GM12878 (cell line): ENCODE data around the gene TRPV3. TPM values are rescaled to one million over a fixed set of nuclear protein-coding genes. Genes with fewer than 3 reads are reported as not detected.

Experiments used
- ATAC-seq: fragments of 200-7000 bp; cut with Tn5 transposase; 3 replicates; pipeline ENCODE4 v1.9.1; 2020; ENCODE audit warnings: mild to moderate bottlenecking, moderate library complexity
- BruUV-seq: library from RNA; stranded (reverse); fragments of 400-500 nt; replicated peaks from 2 replicates; lab custom pipeline; 2021; lab: Mats Ljungman, UMichigan
- CTCF ChIA-PET: fragments of 300-600 bp; sonication (Branson Sonifier 250); formaldehyde crosslinking; extraction: SDS; loops from one replicate; lab custom pipeline; 2021; ENCODE audit warnings: inconsistent platforms; lab: Yijun Ruan, JAX
- POLR2A ChIA-PET: fragments of 350-600 bp; formaldehyde crosslinking; extraction: SDS; loops from one replicate; lab custom pipeline; 2021; ENCODE audit warnings: inconsistent platforms; lab: Charles Lee
- RAD21 ChIA-PET: fragments of 300-600 bp; sonication (Branson Sonifier 250); formaldehyde crosslinking; loops from one replicate; lab custom pipeline; 2023; ENCODE audit warnings: antibody characterized with exemption; ENCODE audit not compliant: unreplicated experiment; lab: Charles Lee
- SMC1A ChIA-PET: fragments of 300-600 bp; sonication (Branson Sonifier 250); formaldehyde crosslinking; loops from one replicate; lab custom pipeline; 2023; ENCODE audit not compliant: unreplicated experiment, uncharacterized antibody; lab: Charles Lee
- DNase-seq: peaks from one replicate; pipeline ENCODE4 v3.0.0-alpha.2; 2011; ENCODE audit warnings: low read depth, low spot score
- FAIRE-seq: peaks from 3 replicates; lab custom pipeline; 2011; peaks lifted over from hg19 to GRCh38; lab: Jason Lieb, UNC
- H2AFZ ChIP-seq: 2 replicates; pipeline ENCODE4 v1.6.0; 2011; ENCODE audit warnings: low read depth, low read length, control low read depth; ENCODE audit not compliant: control insufficient read depth
- H3K27ac ChIP-seq: 2 replicates; pipeline ENCODE4 v1.5.1; 2011; ENCODE audit warnings: control low read depth; ENCODE audit not compliant: control insufficient read depth, insufficient read depth
- H3K27me3 ChIP-seq, 2 experiments: replicated peaks in 1 of 2; 2 replicates each; pipeline versions ENCODE4 v1.6.0 to v1.6.1; 2011; ENCODE audit warnings: low read length in 1 of 2; ENCODE audit not compliant: control insufficient read depth in 2 of 2, insufficient read depth in 2 of 2
- H3K36me3 ChIP-seq, 2 experiments: 2 replicates each; pipeline ENCODE4 v1.5.1; 2011; ENCODE audit warnings: low read length in 1 of 2; ENCODE audit not compliant: control insufficient read depth in 2 of 2, insufficient read depth in 2 of 2
- H3K4me1 ChIP-seq: 2 replicates; pipeline ENCODE4 v1.6.1; 2011; ENCODE audit warnings: mild to moderate bottlenecking, low read length, moderate library complexity, mixed read lengths; ENCODE audit not compliant: control insufficient read depth, insufficient read depth
- H3K4me2 ChIP-seq: 2 replicates; pipeline ENCODE4 v1.6.0; 2011; ENCODE audit warnings: control low read depth; ENCODE audit not compliant: control insufficient read depth, insufficient read depth
- H3K4me3 ChIP-seq: fragments of 200-600 bp; sonication (generic); 2 replicates; pipeline ENCODE4 v1.5.1; 2016
- H3K79me2 ChIP-seq: 2 replicates; pipeline ENCODE4 v1.6.0; 2011; ENCODE audit warnings: low read length; ENCODE audit not compliant: control insufficient read depth, insufficient read depth
- H3K9ac ChIP-seq: 2 replicates; pipeline ENCODE4 v1.8.0; 2011; ENCODE audit warnings: low read length, control low read depth, mixed read lengths; ENCODE audit not compliant: control insufficient read depth, insufficient read depth
- H3K9me3 ChIP-seq: replicated peaks from 3 replicates; pipeline ENCODE4 v1.5.1; 2011; ENCODE audit warnings: mild to moderate bottlenecking, low read length; ENCODE audit not compliant: control insufficient read depth, insufficient read depth
- H4K20me1 ChIP-seq: 2 replicates; pipeline ENCODE4 v1.6.0; 2011; ENCODE audit not compliant: control insufficient read depth, insufficient read depth
- ATF3 ChIP-seq: IDR thresholded peaks from 2 replicates; pipeline ENCODE4 v1.6.1; 2011; ENCODE audit warnings: low read depth, mild to moderate bottlenecking, low read length, moderate library complexity, borderline replicate concordance; ENCODE audit errors: extremely low read depth
- BACH1 ChIP-seq: fragments of 450-650 bp; IDR thresholded peaks from 2 replicates; pipeline ENCODE4 v1.6.1; 2017; ENCODE audit warnings: mild to moderate bottlenecking, borderline replicate concordance
- BMI1 ChIP-seq: fragments of 450-650 bp; IDR thresholded peaks from 2 replicates; pipeline ENCODE4 v1.6.1; 2016; ENCODE audit warnings: mild to moderate bottlenecking, moderate library complexity, borderline replicate concordance
- E2F4 ChIP-seq: IDR thresholded peaks from 2 replicates; pipeline ENCODE4 v1.6.1; 2012; ENCODE audit warnings: low read depth, low read length, improper control_type of control experiment
- IRF4 ChIP-seq: IDR thresholded peaks from 2 replicates; pipeline ENCODE4 v1.6.1; 2011; ENCODE audit warnings: low read depth, low read length
- MTA3 ChIP-seq: IDR thresholded peaks from 2 replicates; pipeline ENCODE4 v1.6.1; 2012; ENCODE audit warnings: low read length, inconsistent platforms, borderline replicate concordance
- NFIC ChIP-seq: IDR thresholded peaks from 2 replicates; pipeline ENCODE4 v1.6.1; 2012; ENCODE audit warnings: low read depth, mild to moderate bottlenecking, inconsistent platforms, low read length, moderate library complexity
- RAD51 ChIP-seq: fragments of 450-650 bp; IDR thresholded peaks from 2 replicates; pipeline ENCODE4 v1.6.1; 2016; ENCODE audit warnings: moderate library complexity, mild to moderate bottlenecking, inconsistent platforms
- SUPT20H ChIP-seq: IDR thresholded peaks from 2 replicates; pipeline ENCODE4 v1.6.1; 2011; ENCODE audit warnings: low read depth, mild to moderate bottlenecking, low read length, moderate library complexity, borderline replicate concordance; ENCODE audit not compliant: control insufficient read depth
- ZBED1 ChIP-seq: IDR thresholded peaks from 2 replicates; pipeline ENCODE4 v1.6.1; 2016; ENCODE audit warnings: borderline replicate concordance
- ZNF687 ChIP-seq: fragments of 450-650 bp; IDR thresholded peaks from 2 replicates; pipeline ENCODE4 v1.6.1; 2017; ENCODE audit warnings: mild to moderate bottlenecking, moderate library complexity
- WGBS: methylation state at CpG from one replicate; pipeline ENCODE4 v1.1.6; 2016; ENCODE audit warnings: low lambda C conversion rate; ENCODE audit not compliant: insufficient replicate concordance, insufficient coverage; ENCODE audit errors: missing lambda C conversion rate; 5-methylcytosine and 5-hydroxymethylcytosine counted together
- in situ Hi-C: fragments of 300-500 bp; cut with MboI; formaldehyde crosslinking; loops from 9 replicates; pipeline ENCODE4 v1.14.3; 2018; ENCODE audit warnings: mixed read lengths
- intact Hi-C: fragments of 100-400 bp; cut with micrococcal nuclease; formaldehyde crosslinking; loops from one replicate; pipeline ENCODE4 v1.14.2; 2022; ENCODE audit not compliant: unreplicated experiment
- polyA plus RNA-seq, 11 experiments: library from polyadenylated mRNA; depleted of rRNA in 4 of 11; unstranded in 6 of 11; stranded (reverse) in 5 of 11; fragments of >200 nt; fragmentation: Nextera tagmentation in 4 of 11; fragmentation: Illumina TruSeq in 1 of 11; extraction: Ambion mirVana in 4 of 11; extraction: Trizol in 1 of 11; gene quantifications; 1 replicate in 1 of 11; 2 replicates in 10 of 11; pipeline versions ENCODE4 v1.2.1 to v1.2.3, GENCODE V29; 2011 to 2016; ENCODE audit warnings: inconsistent platforms in 2 of 11, missing spikeins in 2 of 11, low read depth in 1 of 11
- total RNA-seq, 4 experiments: library from RNA; depleted of rRNA in 3 of 4; stranded (reverse); fragments of >200 nt in 3 of 4; fragmentation: Illumina TruSeq in 1 of 4; extraction: Trizol in 1 of 4; gene quantifications; 2 replicates each; pipeline versions ENCODE4 v1.2.1 to v1.2.3, GENCODE V29; 2013 to 2021

TRPV3 gene
- total and polyA plus RNA-seq, 10 of the 15 experiments (the other 5 are each of a cell fraction or from before 2014, with no cell fraction given) = 0.52 to 12.0 (median 2.7) TPM

- Histone ChIP-seq H4K20me1 (no peaks in the 10 kb centered on the region), H2AFZ (no peak overlapping the region), H3K36me3 (no peaks in the 10 kb centered on the region), H3K4me1 (no peaks in the 10 kb centered on the region), H3K9me3 (no peaks in the 10 kb centered on the region), H3K9ac (no peak overlapping the region), H3K27me3 (peaks cover 2 to 3% of the 10 kb centered on the region in 2 experiments; a peak in 2 of 4 replicates), H3K4me3 (no peak overlapping the region), H3K27ac (no peak overlapping the region), H3K79me2 (no peaks in the 10 kb centered on the region), H3K4me2 (no peak overlapping the region)
- BruUV-seq = no TSS peak
- DNase-seq = no peak
- SMC1A ChIA-PET = no interaction called here
- CTCF ChIA-PET = no interaction called here
- FAIRE-seq = no peak
- WGBS = 29% methylated on average over 3 of the region's 3 CpGs
- intact Hi-C loops (no loop called here), in situ Hi-C loops (no loop called here)
- POLR2A ChIA-PET = no interaction called here
- TF ChIP-seq BMI1 (no peak), MTA3 (no peak), RAD51 (no peak), BACH1 (no peak), NFIC (no peak), ZBED1 (no peak), ZNF687 (no peak), SUPT20H (no peak), E2F4 (no peak), IRF4 (no peak), ATF3 (no peak)
- no peak for ATAC-seq
- RAD21 ChIA-PET = no interaction called here
Measured at GRCh38 chr17:3482852-3483251, 74.8 kb downstream of the TRPV3 start.
